GM12892 (cell line): Measurements from ENCODE around the gene C12orf75.

ENCODE experiments used
- POLR2A ChIP-seq: IDR thresholded peaks from 2 replicates; pipeline ENCODE4 v1.6.1; 2011; ENCODE audit warnings: low read depth, low read length, control low read depth
- POLR2AphosphoS5 ChIP-seq: IDR thresholded peaks from 2 replicates; pipeline ENCODE4 v1.6.1; 2011; ENCODE audit warnings: low read depth, low read length, control low read depth
- TAF1 ChIP-seq: IDR thresholded peaks from 2 replicates; pipeline ENCODE4 v1.6.1; 2011; ENCODE audit warnings: low read depth, mild to moderate bottlenecking, control low read depth, low read length, borderline replicate concordance

GRCh38 chr12:105287408-105287807, 43.1 kb upstream of the C12orf75 start:
- no peak for TF ChIP-seq POLR2AphosphoS5
- no peak for TF ChIP-seq POLR2A
- no peak for TF ChIP-seq TAF1
